T-helper 1 cell treated with Interleukin-12 subunit alpha and Interleukin-12 subunit beta and Interleukin-4 antibody, amounts not matched to agents 30 μg/mL and 1 μg/mL, for 36 hours (primary cell): ENCODE results near the gene KBTBD2.
"Not testable (repeated sequence)": the region's sequence is repeated elsewhere in the genome, so short reads cannot be mapped to it uniquely, and the experiment has no call there.

Source experiments
- H3K27ac Mint-ChIP-seq: one replicate; pipeline ENCODE4 v1.8.0; 2021; ENCODE audit warnings: mild to moderate bottlenecking, mixed read lengths
- H3K27me3 Mint-ChIP-seq: one replicate; pipeline ENCODE4 v1.8.0; 2021; ENCODE audit warnings: low read depth, mixed read lengths
- H3K36me3 Mint-ChIP-seq: one replicate; pipeline ENCODE4 v1.8.0; 2021; ENCODE audit warnings: low read depth, mixed read lengths
- H3K4me1 Mint-ChIP-seq: one replicate; pipeline ENCODE4 v1.8.0; 2021; ENCODE audit warnings: low read depth, mixed read lengths
- H3K4me3 Mint-ChIP-seq: one replicate; pipeline ENCODE4 v1.8.0; 2021; ENCODE audit warnings: mild to moderate bottlenecking, moderate library complexity, mixed read lengths
- H3K9me3 Mint-ChIP-seq: one replicate; pipeline ENCODE4 v1.8.0; 2021; ENCODE audit warnings: mixed read lengths

Gene KBTBD2

DNA sequence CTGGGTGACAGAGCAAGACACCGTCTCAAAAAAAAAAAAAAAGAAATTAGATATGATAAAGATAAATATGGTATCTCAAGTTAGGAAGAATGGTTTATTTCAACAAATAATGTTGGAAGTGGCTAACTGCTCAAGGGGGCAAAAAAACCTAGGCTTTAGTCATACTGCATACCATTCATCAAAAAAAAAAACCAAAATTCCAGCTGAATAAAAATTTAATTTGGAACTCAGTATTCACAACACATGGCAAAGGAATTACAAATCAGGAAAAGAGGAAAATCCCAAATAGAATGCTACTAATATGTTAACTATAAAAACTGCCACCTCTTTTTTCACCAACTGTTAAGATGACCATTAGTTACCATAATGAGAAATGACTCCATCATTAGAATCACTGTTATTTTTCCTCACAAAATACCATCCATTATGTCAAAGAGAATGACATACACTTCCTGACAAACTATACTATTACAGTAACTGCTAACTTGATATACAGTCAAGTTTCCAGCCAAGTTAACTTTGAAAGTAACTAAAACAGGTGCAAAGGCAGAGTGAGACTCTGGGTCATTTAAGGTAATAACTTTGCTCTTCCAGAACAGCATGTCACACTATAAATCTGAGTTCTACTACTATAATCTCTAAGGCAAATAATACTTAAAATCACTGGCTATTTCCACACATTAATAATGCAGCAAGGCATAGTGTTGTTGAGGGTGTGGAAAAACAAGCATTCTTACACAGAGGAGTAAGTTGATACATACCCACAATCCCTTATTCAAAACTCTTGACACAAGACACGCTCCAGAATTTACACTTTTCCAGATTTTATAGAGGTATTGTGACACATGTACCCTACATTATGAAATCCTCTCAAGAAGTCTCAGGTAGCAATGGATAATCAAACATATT is 10.2 kb downstream of the KBTBD2 start:
- H3K27ac Mint-ChIP-seq: peak overlapping the region; percentile 16

DNA sequence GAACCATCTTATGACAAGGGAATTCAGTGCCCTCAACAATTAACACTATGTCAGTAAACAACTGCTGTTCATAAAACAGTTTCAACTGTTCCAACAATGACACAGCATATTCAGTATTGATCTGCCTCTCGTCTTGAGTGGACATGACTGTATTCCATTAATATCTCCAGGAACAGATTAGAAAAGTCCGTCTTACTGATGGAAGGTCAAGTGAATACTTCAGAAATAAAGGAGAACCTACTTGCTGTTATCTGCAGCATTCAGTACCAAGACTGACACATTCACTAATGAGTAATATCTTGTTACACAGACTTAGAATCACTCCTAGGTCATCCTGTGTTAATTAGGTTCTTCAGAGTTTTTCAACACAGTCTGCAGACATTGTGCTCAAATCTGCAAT is 12.1 kb downstream of the KBTBD2 start:
- H3K4me3 Mint-ChIP-seq: no peak overlapping the region
- H3K4me1 Mint-ChIP-seq: peaks cover 34% of the 10 kb centered on the region
- H3K27me3 Mint-ChIP-seq: no peaks in the 10 kb centered on the region

More for the DNA sequence above, 10.2 kb downstream of the KBTBD2 start:
- Mint-ChIP-seq H3K27me3 (no peaks in the 10 kb centered on the region), H3K9me3 (no peaks in the 10 kb centered on the region), H3K4me1 (peaks cover 37% of the 10 kb centered on the region), H3K4me3 (no peak overlapping the region), H3K36me3 (peaks cover 13% of the 10 kb centered on the region)

DNA sequence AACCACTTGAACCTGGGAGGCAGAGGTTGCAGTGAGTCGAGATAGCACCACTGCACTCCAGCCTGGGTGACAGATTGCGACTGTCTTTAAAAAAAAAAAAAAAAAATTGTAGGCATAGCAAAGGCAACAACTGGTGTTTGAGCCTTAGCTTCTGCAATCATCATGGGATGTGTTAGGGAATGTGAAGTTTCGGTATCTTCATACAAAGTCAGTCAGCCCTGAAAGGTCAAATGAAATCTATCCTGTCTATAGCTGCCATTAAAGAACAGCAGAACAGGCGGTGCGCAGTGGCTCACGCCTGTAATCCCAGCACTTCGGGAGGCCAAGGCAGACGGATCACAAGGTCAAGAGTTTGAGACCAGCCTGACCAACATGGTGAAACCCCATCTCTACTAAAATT is 13.5 kb downstream of the KBTBD2 start:
- not testable (repeated sequence) for H3K9me3 Mint-ChIP-seq, H3K27me3 Mint-ChIP-seq, H3K27ac Mint-ChIP-seq, H3K4me3 Mint-ChIP-seq
- Mint-ChIP-seq H3K4me1 (peaks cover 31% of the 10 kb centered on the region), H3K36me3 (peaks cover 14% of the 10 kb centered on the region)

More for the DNA sequence above, 12.1 kb downstream of the KBTBD2 start:
- Mint-ChIP-seq H3K9me3 (no peaks in the 10 kb centered on the region), H3K27ac (no peak overlapping the region), H3K36me3 (peaks cover 16% of the 10 kb centered on the region)

DNA sequence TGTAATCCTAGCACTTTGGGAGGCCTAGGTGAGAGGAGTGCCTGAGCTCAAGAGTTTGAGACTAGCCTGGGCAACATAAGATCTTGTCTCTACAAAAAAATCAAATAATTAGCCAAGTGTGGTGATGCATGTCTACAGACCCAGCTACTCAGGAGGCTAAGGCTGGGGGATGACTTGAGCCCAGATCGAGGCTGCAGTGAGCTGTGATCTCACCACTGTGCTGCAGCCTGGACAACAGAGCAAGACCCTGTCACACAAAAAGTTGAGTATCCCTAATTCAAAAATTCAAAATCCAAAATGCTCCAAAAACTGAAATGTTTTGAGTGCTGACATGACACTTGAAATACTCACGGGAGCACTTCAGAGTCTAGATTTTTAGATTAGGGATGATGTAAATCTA is 19.1 kb downstream of the KBTBD2 start:
- Mint-ChIP-seq H3K27ac (no peak overlapping the region), H3K27me3 (no peaks in the 10 kb centered on the region), H3K9me3 (no peaks in the 10 kb centered on the region), H3K4me1 (peaks cover 23% of the 10 kb centered on the region), H3K36me3 (peaks cover 45% of the 10 kb centered on the region), H3K4me3 (no peak overlapping the region)

DNA sequence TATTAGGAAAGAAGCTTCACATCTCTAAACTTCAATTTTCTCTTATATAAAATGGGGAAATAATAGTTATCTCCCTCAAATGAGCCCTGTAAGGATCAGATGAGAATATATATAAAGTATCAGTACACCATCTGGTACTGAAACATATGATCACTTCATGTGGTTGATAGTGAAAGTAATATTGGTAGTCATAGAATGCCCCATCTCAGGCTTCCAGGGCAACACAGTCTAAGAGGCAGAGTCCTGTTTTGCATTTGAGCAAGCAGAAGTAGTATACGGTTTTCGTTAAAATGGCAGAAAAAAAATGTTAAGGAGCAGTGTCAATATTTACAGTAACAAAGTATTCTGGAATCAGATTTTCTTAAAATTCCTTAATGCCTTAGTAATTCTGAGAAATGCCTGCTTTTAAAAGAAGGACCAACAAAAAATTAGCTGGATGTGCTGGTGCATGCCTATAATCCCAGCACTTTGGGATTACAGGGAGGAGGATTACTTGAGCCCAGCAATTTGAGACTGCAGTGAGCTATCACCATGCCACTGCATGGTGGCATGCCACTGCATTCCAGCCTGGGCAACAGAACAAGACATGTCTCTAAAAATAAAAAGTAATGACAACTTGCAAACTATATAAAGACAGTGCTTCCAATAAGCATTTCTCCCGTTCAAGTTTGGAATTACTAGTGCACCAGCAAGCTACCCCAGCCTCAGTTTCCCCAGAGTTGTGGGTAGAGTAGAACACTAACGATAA is 19.8 kb downstream of the KBTBD2 start:
- no peaks in the 10 kb centered on the region for H3K27me3 Mint-ChIP-seq
- H3K27ac Mint-ChIP-seq: peak overlapping the region; percentile 27
- no peak overlapping the region for H3K4me3 Mint-ChIP-seq
- H3K4me1 Mint-ChIP-seq: peaks cover 20% of the 10 kb centered on the region
- no peaks in the 10 kb centered on the region for H3K9me3 Mint-ChIP-seq
- H3K36me3 Mint-ChIP-seq: peaks cover 50% of the 10 kb centered on the region

DNA sequence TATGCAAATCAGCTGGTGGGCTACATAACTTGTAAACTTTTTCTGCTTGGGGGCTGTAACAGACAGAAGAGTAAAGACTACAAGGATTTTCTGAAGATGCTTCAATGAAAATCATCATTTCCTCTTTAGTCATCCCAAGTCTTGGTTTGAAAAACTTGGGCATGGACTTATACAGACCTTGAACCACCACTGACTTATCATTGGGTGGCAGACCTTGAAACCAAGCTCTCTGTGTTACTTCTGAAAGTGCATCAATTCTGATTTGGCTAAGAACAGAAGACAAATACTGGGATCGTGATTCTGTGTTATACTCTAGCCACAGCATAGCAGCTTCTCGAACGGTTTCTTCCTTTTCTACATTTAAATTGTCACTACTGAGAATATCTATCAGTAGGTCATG is 21.3 kb downstream of the KBTBD2 start:
- Mint-ChIP-seq H3K36me3 (peaks cover 61% of the 10 kb centered on the region), H3K27ac (no peak overlapping the region), H3K9me3 (peaks cover 4% of the 10 kb centered on the region), H3K27me3 (no peaks in the 10 kb centered on the region), H3K4me3 (no peak overlapping the region), H3K4me1 (peaks cover 15% of the 10 kb centered on the region)

DNA sequence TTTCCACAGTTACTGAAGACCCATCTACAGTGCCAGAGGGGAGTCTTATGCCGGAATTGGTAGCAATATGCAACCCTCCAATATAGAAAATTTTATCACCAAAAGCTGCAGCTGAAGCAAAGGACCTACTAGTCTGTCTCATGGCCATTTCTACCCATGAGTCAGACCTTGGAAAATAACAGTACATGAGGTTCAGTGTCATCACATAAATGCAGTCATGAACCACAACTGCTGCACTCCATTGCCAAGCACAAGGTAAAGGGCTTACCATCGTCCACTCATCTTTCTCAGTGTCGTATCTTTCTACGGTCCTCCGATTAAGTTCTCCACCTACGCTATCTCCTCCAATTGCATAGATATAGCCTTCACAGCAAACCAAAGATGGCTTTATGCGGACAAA is 21.8 kb downstream of the KBTBD2 start:
- H3K27me3 Mint-ChIP-seq: no peaks in the 10 kb centered on the region
- H3K9me3 Mint-ChIP-seq: peaks cover 4% of the 10 kb centered on the region
- H3K4me1 Mint-ChIP-seq: peaks cover 13% of the 10 kb centered on the region
- H3K27ac Mint-ChIP-seq: no peak overlapping the region
- peaks cover 58% of the 10 kb centered on the region for H3K36me3 Mint-ChIP-seq
- H3K4me3 Mint-ChIP-seq: no peak overlapping the region

DNA sequence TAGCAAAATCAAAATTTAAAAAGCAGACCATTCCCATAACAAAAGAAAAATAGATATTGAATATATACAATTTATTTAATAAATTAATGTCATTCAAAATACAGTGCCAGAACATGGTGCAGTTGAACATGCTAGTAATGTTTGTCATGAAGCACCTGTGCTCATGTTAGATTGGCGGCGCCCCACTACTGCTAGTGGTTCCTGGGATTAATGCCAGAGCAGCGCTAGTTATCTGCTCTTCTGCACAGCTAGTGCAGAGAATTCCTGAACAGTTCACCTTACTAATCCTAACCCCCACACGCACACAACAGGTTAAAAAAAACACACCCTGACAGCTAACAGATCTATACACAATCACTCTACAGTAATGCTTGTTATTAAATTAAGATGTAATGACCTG is 23.4 kb downstream of the KBTBD2 start:
- no peak overlapping the region for H3K27ac Mint-ChIP-seq
- H3K36me3 Mint-ChIP-seq: peaks cover 61% of the 10 kb centered on the region
- peaks cover 4% of the 10 kb centered on the region for H3K9me3 Mint-ChIP-seq
- H3K4me1 Mint-ChIP-seq: peaks cover 13% of the 10 kb centered on the region
- no peak overlapping the region for H3K4me3 Mint-ChIP-seq
- H3K27me3 Mint-ChIP-seq: no peaks in the 10 kb centered on the region

DNA sequence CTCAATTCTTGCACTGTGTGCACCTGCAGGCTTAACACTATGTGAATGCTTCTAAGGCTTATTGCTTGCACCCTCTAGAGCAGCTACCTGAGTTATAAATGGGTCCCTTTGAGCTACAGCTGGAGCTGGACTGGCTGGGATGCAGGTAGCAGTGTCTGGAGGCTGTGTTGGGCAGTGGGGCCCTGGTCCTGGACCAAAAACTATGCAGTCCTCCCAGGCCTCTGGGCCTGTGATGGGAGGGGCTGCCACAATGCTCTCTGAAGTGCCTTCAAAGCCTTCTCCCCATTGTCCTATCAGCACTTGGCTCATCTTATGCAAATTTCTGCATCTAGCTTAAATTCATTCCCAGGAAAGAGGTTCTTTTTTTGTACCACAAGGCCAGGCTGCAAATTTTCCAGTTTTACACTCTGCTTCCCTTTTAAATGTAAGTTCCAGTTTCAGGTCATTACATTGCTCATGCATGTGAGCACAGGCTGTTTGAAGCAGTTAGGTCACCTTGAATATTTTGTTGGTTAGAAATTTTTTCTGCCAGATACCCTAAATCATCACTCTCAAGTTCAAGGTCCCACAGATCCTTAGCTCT is 26.0 kb downstream of the KBTBD2 start:
- no peak overlapping the region for H3K4me3 Mint-ChIP-seq
- H3K4me1 Mint-ChIP-seq: peaks cover 10% of the 10 kb centered on the region
- no peak overlapping the region for H3K27ac Mint-ChIP-seq
- H3K36me3 Mint-ChIP-seq: peaks cover 47% of the 10 kb centered on the region
- H3K9me3 Mint-ChIP-seq: peaks cover 4% of the 10 kb centered on the region
- H3K27me3 Mint-ChIP-seq: no peaks in the 10 kb centered on the region

DNA sequence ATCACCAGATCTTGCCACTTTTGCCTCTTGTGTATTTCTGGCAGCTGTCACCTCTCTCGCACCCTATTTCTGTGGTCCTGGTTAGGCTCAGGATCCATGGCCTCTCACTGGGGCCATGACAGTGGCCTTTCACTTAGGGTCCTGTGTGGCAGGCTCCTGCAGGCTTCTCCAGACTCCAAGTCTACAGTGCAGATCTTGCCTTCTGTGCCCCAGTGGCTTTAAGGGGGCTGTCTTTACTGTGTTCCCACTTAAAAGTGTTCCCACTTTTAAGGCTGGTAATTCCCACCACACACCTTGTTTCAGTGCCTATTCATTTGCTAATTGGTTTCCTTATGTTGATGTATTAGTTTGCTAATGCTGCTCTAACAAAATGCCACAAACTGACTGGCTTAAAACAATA is 27.7 kb downstream of the KBTBD2 start:
- not testable (repeated sequence) for H3K27ac Mint-ChIP-seq, H3K27me3 Mint-ChIP-seq, H3K9me3 Mint-ChIP-seq, H3K4me3 Mint-ChIP-seq
- peaks cover 12% of the 10 kb centered on the region for H3K4me1 Mint-ChIP-seq
- peaks cover 34% of the 10 kb centered on the region for H3K36me3 Mint-ChIP-seq

DNA sequence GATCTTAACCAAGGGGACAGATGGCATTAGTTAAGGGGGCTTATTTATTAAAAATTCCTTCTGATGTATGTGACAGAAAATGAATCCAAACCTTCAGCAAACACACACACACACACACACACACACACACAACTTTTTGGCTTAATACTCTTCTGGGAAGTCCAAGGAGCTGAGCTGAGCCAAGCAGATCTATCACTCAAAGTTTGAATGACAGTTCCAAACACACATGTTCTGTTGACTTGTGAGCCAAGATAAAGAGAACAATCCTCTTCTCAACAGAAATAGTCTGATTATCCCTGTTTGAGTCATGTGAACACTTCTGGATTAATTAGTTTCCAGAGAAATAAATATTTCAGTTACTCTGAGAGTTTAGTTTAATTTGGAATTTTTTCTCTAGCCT is 31.5 kb downstream of the KBTBD2 start:
- Mint-ChIP-seq H3K9me3 (no peaks in the 10 kb centered on the region), H3K4me3 (no peak overlapping the region)

DNA sequence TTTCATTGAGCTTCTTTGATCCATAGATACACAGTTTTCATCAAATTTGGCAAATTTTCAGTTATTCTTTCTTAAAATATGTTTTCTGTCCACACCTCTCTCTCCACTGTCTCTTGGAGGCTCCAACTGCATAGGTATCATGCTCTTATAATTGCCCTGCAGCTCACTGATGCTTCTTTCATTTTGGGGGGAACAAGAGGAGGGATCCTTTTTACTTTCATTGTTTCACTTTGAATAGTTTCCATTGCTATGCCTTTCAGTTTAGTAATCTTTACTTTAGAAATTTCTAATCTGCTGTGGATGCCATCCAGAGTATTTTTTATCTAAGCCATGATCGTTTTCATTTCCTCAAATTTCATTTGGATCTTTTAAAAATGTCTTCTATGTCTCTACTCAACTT is 32.9 kb downstream of the KBTBD2 start:
- H3K27ac Mint-ChIP-seq: no peak overlapping the region
- H3K4me1 Mint-ChIP-seq: peaks cover 6% of the 10 kb centered on the region
- H3K36me3 Mint-ChIP-seq: no peaks in the 10 kb centered on the region
- peaks cover 22% of the 10 kb centered on the region for H3K27me3 Mint-ChIP-seq
- H3K9me3 Mint-ChIP-seq: no peaks in the 10 kb centered on the region
- H3K4me3 Mint-ChIP-seq: no peak overlapping the region

More for the DNA sequence above, 31.5 kb downstream of the KBTBD2 start:
- peaks cover 10% of the 10 kb centered on the region for H3K27me3 Mint-ChIP-seq
- H3K27ac Mint-ChIP-seq: no peak overlapping the region
- peaks cover 4% of the 10 kb centered on the region for H3K36me3 Mint-ChIP-seq
- H3K4me1 Mint-ChIP-seq: peaks cover 6% of the 10 kb centered on the region

DNA sequence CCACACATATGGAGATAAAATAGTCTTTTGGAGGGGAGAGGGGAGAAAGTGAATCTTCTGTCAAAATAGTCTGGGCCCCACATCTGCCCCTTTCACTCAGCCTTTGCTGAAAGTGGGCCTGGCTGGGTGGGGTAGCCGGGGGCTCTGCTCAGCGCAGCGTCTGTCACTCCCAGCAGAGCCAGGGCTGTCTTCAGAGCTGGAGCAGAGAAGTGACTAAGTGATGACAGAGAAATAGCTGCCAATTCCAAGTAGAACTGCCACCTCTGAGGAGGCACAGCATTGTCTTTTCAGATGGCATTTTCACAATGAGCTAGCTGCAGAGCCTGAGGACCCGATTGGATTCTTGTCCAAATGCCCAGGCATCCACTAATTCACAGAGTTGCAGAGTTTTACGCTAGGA is 34.5 kb downstream of the KBTBD2 start:
- not testable (repeated sequence) for H3K9me3 Mint-ChIP-seq, H3K27ac Mint-ChIP-seq, H3K4me3 Mint-ChIP-seq, H3K36me3 Mint-ChIP-seq, H3K4me1 Mint-ChIP-seq
- H3K27me3 Mint-ChIP-seq: peaks cover 35% of the 10 kb centered on the region

DNA sequence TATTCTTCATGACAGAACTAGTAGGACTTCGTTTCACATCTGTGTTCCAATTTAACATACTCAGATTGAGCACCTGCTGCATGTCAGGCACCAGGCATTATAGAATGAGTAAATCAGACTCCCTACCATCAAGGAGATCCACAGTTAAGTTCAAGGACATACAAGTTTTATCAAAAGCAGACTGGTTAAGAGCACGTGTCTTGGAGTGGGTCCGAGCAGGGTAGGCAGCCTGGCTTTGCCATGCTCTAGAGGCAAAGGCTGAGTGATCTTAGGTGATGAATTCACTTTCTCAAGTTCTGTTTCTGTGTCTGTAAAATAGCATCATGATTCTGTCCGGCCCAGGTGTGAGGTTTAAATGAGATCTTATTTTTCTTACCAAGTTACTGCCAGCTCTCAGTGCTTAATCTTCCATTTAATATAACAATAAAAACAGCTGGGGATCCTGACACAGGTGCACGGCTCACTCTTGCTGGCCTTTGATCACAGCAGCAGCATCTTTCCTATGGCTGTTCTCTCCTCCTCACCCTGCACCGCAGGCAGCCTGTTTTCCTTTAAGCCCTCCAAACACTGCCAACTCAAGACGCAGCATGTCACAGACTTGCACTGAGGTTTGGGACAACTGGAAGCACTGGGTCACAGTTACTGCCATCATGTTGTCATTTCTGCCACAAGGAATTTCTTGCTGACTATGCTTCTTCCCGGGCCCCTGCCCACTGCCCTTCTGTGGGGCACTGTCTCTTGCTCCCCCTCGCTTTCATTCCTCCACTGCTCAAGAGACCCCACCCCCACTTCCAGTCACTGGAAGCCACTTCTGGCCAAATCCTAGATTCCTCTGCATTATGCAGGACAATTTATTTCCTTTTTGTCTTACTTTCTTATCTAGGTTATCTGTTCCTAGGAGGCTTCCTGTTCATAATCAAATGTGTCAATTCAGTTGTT is 35.5 kb downstream of the KBTBD2 start:
- not testable (repeated sequence) for H3K9me3 Mint-ChIP-seq

More for the DNA sequence above, 35.5 kb downstream of the KBTBD2 start:
- peaks cover 43% of the 10 kb centered on the region for H3K27me3 Mint-ChIP-seq
- H3K4me3 Mint-ChIP-seq, H3K27ac Mint-ChIP-seq, H3K36me3 Mint-ChIP-seq, H3K4me1 Mint-ChIP-seq: not testable (repeated sequence)
